ENCODE data around the gene LARGE1.
A peak's percentile ranks its signal among the peaks of the same experiment; 100 is the strongest.

The LARGE1 gene

DNA sequence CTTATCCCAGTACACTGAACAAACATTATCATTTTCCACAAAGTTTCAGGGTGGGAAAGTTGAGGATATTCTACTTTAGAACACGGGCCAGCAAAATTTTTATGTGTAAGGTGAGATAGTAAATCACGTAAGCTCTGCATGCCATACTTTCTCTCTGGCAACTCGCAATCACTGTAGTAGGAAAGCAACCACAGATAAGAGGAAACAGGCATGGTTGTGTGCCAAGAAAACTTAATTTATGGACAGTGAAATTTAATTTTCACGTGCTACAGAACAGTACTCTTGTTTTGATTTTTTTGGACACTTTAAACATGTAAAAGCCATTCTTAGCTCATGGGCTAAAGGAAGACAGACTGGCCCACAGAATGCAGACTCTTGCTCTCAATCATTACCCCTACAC, 82.5 kb downstream of the LARGE1 start:
- Histone ChIP-seq H3K9me3 (ENCODE audit: low read length) (no peaks in the 10 kb centered on the region), H3K27ac (ENCODE audit: low read depth, low read length) (no peak overlapping the region), H3K9ac (ENCODE audit: low read length) (no peak overlapping the region), H3K4me3 (ENCODE audit: low read depth in 1 of 2, low read length in 2 of 2) (no peak overlapping the region), H3K27me3 (ENCODE audit: control insufficient read depth in 1 of 2, insufficient read depth in 2 of 2, low read length in 2 of 2) (no peaks in the 10 kb centered on the region), H3K36me3 (ENCODE audit: insufficient read depth, low read length) (no peaks in the 10 kb centered on the region), H3K4me1 (ENCODE audit: insufficient read depth, low read length) (peaks cover 34% of the 10 kb centered on the region)

DNA sequence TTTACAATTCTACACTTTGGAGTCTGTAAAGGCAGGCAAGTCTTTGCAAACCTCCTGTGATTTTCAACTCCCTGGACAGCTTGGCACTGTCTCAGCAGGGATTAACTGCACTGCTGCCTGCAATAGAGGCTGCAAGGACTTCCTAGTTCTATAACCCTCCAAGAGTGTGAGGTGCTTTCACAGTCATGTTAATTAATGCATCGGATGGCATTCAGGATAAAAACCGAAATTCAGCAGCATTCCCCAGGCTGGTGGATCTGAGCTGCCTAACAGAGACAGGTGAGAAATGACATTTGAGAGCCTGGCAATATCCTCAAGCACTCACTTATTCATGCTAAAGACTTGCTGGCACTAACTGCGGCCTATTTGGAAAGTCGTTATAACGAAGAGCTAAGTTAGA, 85.0 kb downstream of the LARGE1 start:
- no peak overlapping the region for H3K9ac ChIP-seq (ENCODE audit: low read length)
- H3K27ac ChIP-seq (ENCODE audit: low read depth, low read length): peak overlapping the region; percentile 28
- H3K4me3 ChIP-seq (ENCODE audit: low read depth in 1 of 2, low read length in 2 of 2): no peak overlapping the region
- H3K9me3 ChIP-seq (ENCODE audit: low read length): no peaks in the 10 kb centered on the region
- H3K36me3 ChIP-seq (ENCODE audit: insufficient read depth, low read length): no peaks in the 10 kb centered on the region
- H3K27me3 ChIP-seq (ENCODE audit: control insufficient read depth in 1 of 2, insufficient read depth in 2 of 2, low read length in 2 of 2): no peaks in the 10 kb centered on the region
- peaks cover 43% of the 10 kb centered on the region for H3K4me1 ChIP-seq (ENCODE audit: insufficient read depth, low read length)

- peaks cover 4% of the 10 kb centered on the region for H3K36me3 ChIP-seq (ENCODE audit: insufficient read depth, low read length)
- no peak overlapping the region for H3K9ac ChIP-seq (ENCODE audit: low read length)
- peaks cover 32% of the 10 kb centered on the region for H3K4me1 ChIP-seq (ENCODE audit: insufficient read depth, low read length)
- H3K4me3 ChIP-seq (ENCODE audit: low read depth in 1 of 2, low read length in 2 of 2): no peak overlapping the region
- H3K9me3 ChIP-seq (ENCODE audit: low read length): no peaks in the 10 kb centered on the region
- H3K27ac ChIP-seq (ENCODE audit: low read depth, low read length): no peak overlapping the region
- H3K27me3 ChIP-seq (ENCODE audit: control insufficient read depth in 1 of 2, insufficient read depth in 2 of 2, low read length in 2 of 2): no peaks in the 10 kb centered on the region
Measured at GRCh38 chr22:33832558-33833151, 87.6 kb downstream of the LARGE1 start.

- Histone ChIP-seq H3K27me3 (ENCODE audit: control insufficient read depth in 1 of 2, insufficient read depth in 2 of 2, low read length in 2 of 2) (no peaks in the 10 kb centered on the region), H3K4me3 (ENCODE audit: low read depth in 1 of 2, low read length in 2 of 2) (no peak overlapping the region), H3K9ac (ENCODE audit: low read length) (no peak overlapping the region), H3K36me3 (ENCODE audit: insufficient read depth, low read length) (peaks cover 4% of the 10 kb centered on the region), H3K4me1 (ENCODE audit: insufficient read depth, low read length) (peaks cover 28% of the 10 kb centered on the region), H3K27ac (ENCODE audit: low read depth, low read length) (no peak overlapping the region), H3K9me3 (ENCODE audit: low read length) (no peaks in the 10 kb centered on the region)
Measured at GRCh38 chr22:33831651-33832050, 88.6 kb downstream of the LARGE1 start.

DNA sequence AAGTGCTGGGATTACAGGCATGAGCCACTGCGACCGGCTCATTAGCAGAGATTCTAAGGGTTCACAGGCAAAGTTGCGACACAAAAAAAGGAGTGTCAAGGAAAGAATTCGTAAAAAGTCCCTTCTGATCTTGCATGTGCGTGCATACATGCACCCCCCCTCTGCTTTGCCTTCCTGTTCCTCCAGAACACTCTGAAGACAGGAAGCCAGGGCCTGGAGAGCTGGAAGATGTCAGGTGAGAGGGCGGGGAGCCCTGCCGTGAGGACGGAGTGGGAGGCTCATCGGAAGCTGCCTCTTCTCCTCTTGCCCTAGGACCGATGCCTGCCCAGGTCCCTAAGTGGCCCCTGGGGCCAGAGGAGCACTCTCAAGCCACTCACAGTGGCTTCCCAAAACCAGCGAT, 89.1 kb downstream of the LARGE1 start:
- H3K27me3 ChIP-seq (ENCODE audit: control insufficient read depth in 1 of 2, insufficient read depth in 2 of 2, low read length in 2 of 2): no peaks in the 10 kb centered on the region
- H3K4me3 ChIP-seq (ENCODE audit: low read depth in 1 of 2, low read length in 2 of 2): no peak overlapping the region
- H3K4me1 ChIP-seq (ENCODE audit: insufficient read depth, low read length): peaks cover 28% of the 10 kb centered on the region
- H3K36me3 ChIP-seq (ENCODE audit: insufficient read depth, low read length): peaks cover 4% of the 10 kb centered on the region
- H3K9ac ChIP-seq (ENCODE audit: low read length): no peak overlapping the region
- H3K27ac ChIP-seq (ENCODE audit: low read depth, low read length): no peak overlapping the region
- no peaks in the 10 kb centered on the region for H3K9me3 ChIP-seq (ENCODE audit: low read length)

GRCh38 chr22:33829546-33830280, 90.6 kb downstream of the LARGE1 start:
- Histone ChIP-seq H3K4me3 (ENCODE audit: low read depth in 1 of 2, low read length in 2 of 2) (no peak overlapping the region), H3K27ac (ENCODE audit: low read depth, low read length) (no peak overlapping the region), H3K36me3 (ENCODE audit: insufficient read depth, low read length) (peaks cover 4% of the 10 kb centered on the region), H3K27me3 (ENCODE audit: control insufficient read depth in 1 of 2, insufficient read depth in 2 of 2, low read length in 2 of 2) (no peaks in the 10 kb centered on the region), H3K9ac (ENCODE audit: low read length) (no peak overlapping the region), H3K9me3 (ENCODE audit: low read length) (no peaks in the 10 kb centered on the region), H3K4me1 (ENCODE audit: insufficient read depth, low read length) (peaks cover 23% of the 10 kb centered on the region)

DNA sequence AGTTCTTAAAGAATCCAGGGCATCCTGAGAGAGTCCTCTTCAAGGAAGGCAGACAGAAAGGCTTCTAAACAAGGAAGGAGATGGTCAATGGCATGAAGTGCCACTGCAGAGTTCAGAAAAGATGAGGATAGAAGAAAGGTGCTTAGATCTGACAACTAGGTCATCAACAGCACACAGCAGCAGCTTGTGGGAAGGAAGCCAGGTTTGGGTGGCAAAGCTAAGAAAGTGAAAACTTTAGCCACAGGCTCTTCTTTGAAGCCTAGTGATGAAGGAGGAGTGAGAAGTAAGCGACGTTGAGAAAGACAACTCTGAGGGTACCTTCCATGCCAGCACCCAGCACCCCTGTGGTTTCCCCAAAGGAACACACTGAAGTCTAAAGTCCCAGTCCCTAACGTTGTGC, 92.0 kb downstream of the LARGE1 start:
- H3K9me3 ChIP-seq (ENCODE audit: low read length): no peaks in the 10 kb centered on the region
- H3K27me3 ChIP-seq (ENCODE audit: control insufficient read depth in 1 of 2, insufficient read depth in 2 of 2, low read length in 2 of 2): no peaks in the 10 kb centered on the region
- no peak overlapping the region for H3K27ac ChIP-seq (ENCODE audit: low read depth, low read length)
- H3K36me3 ChIP-seq (ENCODE audit: insufficient read depth, low read length): peaks cover 4% of the 10 kb centered on the region
- H3K9ac ChIP-seq (ENCODE audit: low read length): no peak overlapping the region
- peaks cover 28% of the 10 kb centered on the region for H3K4me1 ChIP-seq (ENCODE audit: insufficient read depth, low read length)
- no peak overlapping the region for H3K4me3 ChIP-seq (ENCODE audit: low read depth in 1 of 2, low read length in 2 of 2)

DNA sequence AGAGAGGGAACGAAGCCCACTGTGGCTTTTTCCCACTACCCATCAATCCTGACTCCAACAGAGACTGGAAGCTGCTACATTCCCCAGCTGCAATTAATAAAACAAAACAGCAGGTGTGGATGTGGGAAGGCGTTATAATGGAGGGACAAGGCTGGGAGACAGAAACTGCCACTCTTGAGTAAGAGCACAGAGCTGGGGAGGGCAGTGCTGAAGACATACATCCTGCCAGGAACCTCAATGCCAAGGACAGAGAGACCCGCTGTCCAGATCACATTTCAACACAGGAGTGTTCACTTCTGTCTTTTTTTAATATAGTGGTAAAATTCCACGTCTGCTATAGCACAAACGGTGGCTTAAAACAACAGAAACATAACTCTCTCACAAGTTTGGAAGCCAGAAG, 94.5 kb downstream of the LARGE1 start:
- no peak overlapping the region for H3K4me3 ChIP-seq (ENCODE audit: low read depth in 1 of 2, low read length in 2 of 2)
- no peak overlapping the region for H3K9ac ChIP-seq (ENCODE audit: low read length)
- peaks cover 22% of the 10 kb centered on the region for H3K4me1 ChIP-seq (ENCODE audit: insufficient read depth, low read length)
- peaks cover 4% of the 10 kb centered on the region for H3K36me3 ChIP-seq (ENCODE audit: insufficient read depth, low read length)
- no peak overlapping the region for H3K27ac ChIP-seq (ENCODE audit: low read depth, low read length)
- no peaks in the 10 kb centered on the region for H3K27me3 ChIP-seq (ENCODE audit: control insufficient read depth in 1 of 2, insufficient read depth in 2 of 2, low read length in 2 of 2)
- no peaks in the 10 kb centered on the region for H3K9me3 ChIP-seq (ENCODE audit: low read length)

DNA sequence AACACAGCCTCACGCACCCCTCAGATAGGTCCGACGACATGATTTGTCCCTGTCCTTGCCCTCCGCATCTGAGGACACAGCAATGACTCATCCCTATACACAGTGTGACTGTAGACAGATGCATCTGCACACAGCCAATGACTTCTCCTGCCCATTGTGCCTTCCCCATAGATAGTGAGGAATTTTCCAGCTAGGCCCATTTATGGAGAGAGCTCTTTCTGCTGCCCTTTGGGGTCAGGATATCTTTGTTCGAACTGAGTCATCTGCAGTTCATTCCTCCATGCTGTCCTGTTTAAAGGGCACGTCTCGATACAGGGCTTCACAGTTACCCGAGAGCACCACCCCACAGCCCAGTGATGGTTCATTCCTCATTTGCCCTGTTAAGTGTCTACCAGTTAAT, 96.7 kb downstream of the LARGE1 start:
- H3K27me3 ChIP-seq (ENCODE audit: control insufficient read depth in 1 of 2, insufficient read depth in 2 of 2, low read length in 2 of 2): no peaks in the 10 kb centered on the region
- peaks cover 4% of the 10 kb centered on the region for H3K36me3 ChIP-seq (ENCODE audit: insufficient read depth, low read length)
- H3K9me3 ChIP-seq (ENCODE audit: low read length): no peaks in the 10 kb centered on the region
- no peak overlapping the region for H3K27ac ChIP-seq (ENCODE audit: low read depth, low read length)
- no peak overlapping the region for H3K4me3 ChIP-seq (ENCODE audit: low read depth in 1 of 2, low read length in 2 of 2)
- H3K4me1 ChIP-seq (ENCODE audit: insufficient read depth, low read length): peaks cover 22% of the 10 kb centered on the region
- no peak overlapping the region for H3K9ac ChIP-seq (ENCODE audit: low read length)

- no peak overlapping the region for H3K4me3 ChIP-seq (ENCODE audit: low read depth in 1 of 2, low read length in 2 of 2)
- no peak overlapping the region for H3K27ac ChIP-seq (ENCODE audit: low read depth, low read length)
- peaks cover 22% of the 10 kb centered on the region for H3K4me1 ChIP-seq (ENCODE audit: insufficient read depth, low read length)
- no peaks in the 10 kb centered on the region for H3K27me3 ChIP-seq (ENCODE audit: control insufficient read depth in 1 of 2, insufficient read depth in 2 of 2, low read length in 2 of 2)
- H3K9me3 ChIP-seq (ENCODE audit: low read length): no peaks in the 10 kb centered on the region
- no peak overlapping the region for H3K9ac ChIP-seq (ENCODE audit: low read length)
- no peaks in the 10 kb centered on the region for H3K36me3 ChIP-seq (ENCODE audit: insufficient read depth, low read length)
Measured at GRCh38 chr22:33821290-33821689, 99.0 kb downstream of the LARGE1 start.

DNA sequence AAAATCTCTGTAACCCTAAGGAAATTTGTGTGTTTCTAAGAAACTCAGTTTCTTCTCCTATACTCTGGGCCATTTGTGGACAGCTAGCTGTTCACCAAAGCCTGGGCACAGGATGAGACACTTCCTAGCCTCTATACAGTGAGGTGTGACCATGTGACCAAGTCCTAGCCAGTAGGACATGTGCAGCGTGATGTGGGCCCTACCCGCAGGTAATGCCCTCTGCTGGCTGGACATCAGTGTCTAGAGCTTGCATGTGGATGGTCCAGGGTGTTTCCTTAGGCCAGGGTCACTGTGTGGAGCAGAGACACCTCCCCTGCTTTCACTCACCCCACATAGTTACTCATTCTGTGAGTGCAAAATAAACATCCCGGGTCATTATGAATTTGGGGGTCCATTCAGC, 100.5 kb downstream of the LARGE1 start:
- no peaks in the 10 kb centered on the region for H3K27me3 ChIP-seq (ENCODE audit: control insufficient read depth in 1 of 2, insufficient read depth in 2 of 2, low read length in 2 of 2)
- no peak overlapping the region for H3K27ac ChIP-seq (ENCODE audit: low read depth, low read length)
- H3K36me3 ChIP-seq (ENCODE audit: insufficient read depth, low read length): no peaks in the 10 kb centered on the region
- no peaks in the 10 kb centered on the region for H3K9me3 ChIP-seq (ENCODE audit: low read length)
- no peak overlapping the region for H3K9ac ChIP-seq (ENCODE audit: low read length)
- H3K4me1 ChIP-seq (ENCODE audit: insufficient read depth, low read length): peaks cover 12% of the 10 kb centered on the region
- H3K4me3 ChIP-seq (ENCODE audit: low read depth in 1 of 2, low read length in 2 of 2): no peak overlapping the region
